ENCODE measurements around the gene NLRP9. TPM values are rescaled to one million over a fixed set of nuclear protein-coding genes. Genes with fewer than 3 reads are reported as not detected.

The NLRP9 gene
- total and polyA plus RNA-seq, 5 donors = not detected

GRCh38 chr19:55693336-55693974 lies 44.7 kb downstream of the NLRP9 start:
- Histone ChIP-seq H3K4me3 (ENCODE audit: low read length) (no peak overlapping the region), H3K27ac (ENCODE audit: low read length) (no peak overlapping the region), H3K27me3 (ENCODE audit: control insufficient read depth, insufficient read depth) (no peaks in the 10 kb centered on the region), H3K4me1 (ENCODE audit: control insufficient read depth, insufficient read depth, low read length) (no peaks in the 10 kb centered on the region), H3K9me3 (ENCODE audit: control insufficient read depth, low read length) (no peaks in the 10 kb centered on the region)
- DNase-seq = peak in 1 of 3 donors; percentile 55
- intact Hi-C loops (cut with DNase I) = no loop called here
- no peak for ATAC-seq
- WGBS = 94% methylated on average over 20 of the region's 20 CpGs

DNA sequence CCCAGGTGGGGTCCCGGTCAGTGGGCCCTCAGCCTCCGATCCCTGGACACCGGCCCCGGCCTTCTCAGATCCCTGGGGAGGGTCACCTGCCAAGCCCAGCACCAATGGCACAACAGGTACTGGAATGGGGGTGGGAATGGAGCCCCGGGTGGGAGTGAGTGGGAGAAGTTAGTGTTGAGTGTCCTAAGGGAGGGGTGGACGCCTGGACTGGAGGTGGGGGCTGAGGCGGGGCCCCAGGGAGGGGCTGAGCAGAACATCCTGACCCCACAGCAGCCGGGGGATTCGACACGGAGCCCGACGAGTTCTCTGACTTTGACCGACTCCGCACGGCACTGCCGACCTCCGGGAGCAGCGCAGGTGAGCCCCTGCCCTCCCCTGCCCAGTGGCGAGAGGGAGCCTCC lies 45.5 kb downstream of the NLRP9 start:
- DNase-seq (no peak), ATAC-seq (no peak)
- WGBS = 92% methylated on average over 19 of the region's 19 CpGs
- H3K4me1 ChIP-seq (ENCODE audit: control insufficient read depth, insufficient read depth, low read length) = no peaks in the 10 kb centered on the region
- H3K4me3 ChIP-seq (ENCODE audit: low read length) = no peak overlapping the region
- no peaks in the 10 kb centered on the region for H3K27me3 ChIP-seq (ENCODE audit: control insufficient read depth, insufficient read depth)
- no peak overlapping the region for H3K27ac ChIP-seq (ENCODE audit: low read length)
- intact Hi-C loops (cut with DNase I) = no loop called here
- no peaks in the 10 kb centered on the region for H3K9me3 ChIP-seq (ENCODE audit: control insufficient read depth, low read length)

GRCh38 chr19:55691561-55692481 lies 46.4 kb downstream of the NLRP9 start:
- H3K27ac ChIP-seq (ENCODE audit: low read length) = no peak overlapping the region
- H3K27me3 ChIP-seq (ENCODE audit: control insufficient read depth, insufficient read depth) = no peaks in the 10 kb centered on the region
- peak in 1 of 3 donors; percentile 60 for DNase-seq
- H3K4me1 ChIP-seq (ENCODE audit: control insufficient read depth, insufficient read depth, low read length) = no peaks in the 10 kb centered on the region
- intact Hi-C loops (cut with DNase I) = no loop called here
- H3K9me3 ChIP-seq (ENCODE audit: control insufficient read depth, low read length) = no peaks in the 10 kb centered on the region
- H3K4me3 ChIP-seq (ENCODE audit: low read length) = no peak overlapping the region
- 93% methylated on average over 31 of the region's 31 CpGs for WGBS
- ATAC-seq = no peak

DNA sequence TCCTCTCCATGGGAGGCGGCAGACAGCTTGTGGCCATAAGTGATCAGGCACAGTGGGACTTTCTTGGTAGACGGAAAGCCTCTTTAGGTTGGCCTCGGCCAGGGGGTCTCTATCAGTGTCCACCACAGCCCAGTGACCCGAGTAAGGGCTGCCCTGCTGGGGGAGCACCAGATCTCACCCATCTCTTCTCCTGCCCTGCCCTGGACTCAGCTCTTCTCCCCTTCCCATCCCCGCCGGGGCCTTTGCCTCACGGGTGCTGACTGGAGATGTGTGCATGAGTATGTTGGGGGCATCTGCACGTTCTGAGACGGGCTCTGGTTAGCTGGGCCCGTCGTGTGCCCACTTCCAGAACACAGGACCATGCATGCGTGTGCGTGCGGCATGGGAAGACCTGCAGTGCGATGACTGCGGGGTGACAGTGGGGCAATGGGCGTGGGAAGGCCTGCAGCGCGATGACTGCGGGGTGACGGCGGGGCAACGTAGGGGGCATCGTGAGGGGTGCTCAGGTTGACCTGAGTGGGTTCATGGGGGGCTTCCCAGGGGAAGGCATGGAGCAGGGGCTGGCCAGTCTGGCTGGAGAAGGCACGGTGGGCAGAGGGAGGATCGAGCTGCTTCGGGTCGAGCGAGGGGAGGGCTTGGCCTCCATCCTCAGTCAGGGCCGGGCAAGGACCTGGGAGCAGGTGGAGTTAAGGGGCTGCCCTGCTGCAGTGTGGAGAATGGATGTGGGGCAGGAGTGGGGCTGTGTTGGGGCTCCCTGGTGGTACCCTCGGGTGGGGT lies 47.2 kb downstream of the NLRP9 start:
- no peak overlapping the region for H3K27ac ChIP-seq (ENCODE audit: low read length)
- H3K4me1 ChIP-seq (ENCODE audit: control insufficient read depth, insufficient read depth, low read length) = no peaks in the 10 kb centered on the region
- no peak for ATAC-seq
- 94% methylated on average over 31 of the region's 31 CpGs for WGBS
- no peaks in the 10 kb centered on the region for H3K9me3 ChIP-seq (ENCODE audit: control insufficient read depth, low read length)
- no peaks in the 10 kb centered on the region for H3K27me3 ChIP-seq (ENCODE audit: control insufficient read depth, insufficient read depth)
- intact Hi-C loops (cut with DNase I) = no loop called here
- H3K4me3 ChIP-seq (ENCODE audit: low read length) = no peak overlapping the region
- DNase-seq = peak in 1 of 3 donors; percentile 45

GRCh38 chr19:55690109-55690768 lies 48.0 kb downstream of the NLRP9 start:
- DNase-seq = peak in 2 of 3 donors; percentile 37 to 51

GRCh38 chr19:55689411-55690108 lies 48.6 kb downstream of the NLRP9 start:
- H3K27me3 ChIP-seq (ENCODE audit: control insufficient read depth, insufficient read depth) = no peaks in the 10 kb centered on the region
- intact Hi-C loops (cut with DNase I) = no loop called here
- H3K27ac ChIP-seq (ENCODE audit: low read length) = no peak overlapping the region
- H3K9me3 ChIP-seq (ENCODE audit: control insufficient read depth, low read length) = no peaks in the 10 kb centered on the region
- H3K4me1 ChIP-seq (ENCODE audit: control insufficient read depth, insufficient read depth, low read length) = no peaks in the 10 kb centered on the region
- DNase-seq (peak in 2 of 3 donors; percentile 49 to 54), ATAC-seq (no peak)
- WGBS = 92% methylated on average over 35 of the region's 35 CpGs
- no peak overlapping the region for H3K4me3 ChIP-seq (ENCODE audit: low read length)

More at GRCh38 chr19:55690109-55690768, 48.0 kb downstream of the NLRP9 start:
- H3K27ac ChIP-seq (ENCODE audit: low read length) = no peak overlapping the region
- no peaks in the 10 kb centered on the region for H3K27me3 ChIP-seq (ENCODE audit: control insufficient read depth, insufficient read depth)
- no peaks in the 10 kb centered on the region for H3K9me3 ChIP-seq (ENCODE audit: control insufficient read depth, low read length)
- no peaks in the 10 kb centered on the region for H3K4me1 ChIP-seq (ENCODE audit: control insufficient read depth, insufficient read depth, low read length)
- no peak for ATAC-seq
- WGBS = 95% methylated on average over 25 of the region's 25 CpGs
- intact Hi-C loops (cut with DNase I) = no loop called here
- H3K4me3 ChIP-seq (ENCODE audit: low read length) = no peak overlapping the region

DNA sequence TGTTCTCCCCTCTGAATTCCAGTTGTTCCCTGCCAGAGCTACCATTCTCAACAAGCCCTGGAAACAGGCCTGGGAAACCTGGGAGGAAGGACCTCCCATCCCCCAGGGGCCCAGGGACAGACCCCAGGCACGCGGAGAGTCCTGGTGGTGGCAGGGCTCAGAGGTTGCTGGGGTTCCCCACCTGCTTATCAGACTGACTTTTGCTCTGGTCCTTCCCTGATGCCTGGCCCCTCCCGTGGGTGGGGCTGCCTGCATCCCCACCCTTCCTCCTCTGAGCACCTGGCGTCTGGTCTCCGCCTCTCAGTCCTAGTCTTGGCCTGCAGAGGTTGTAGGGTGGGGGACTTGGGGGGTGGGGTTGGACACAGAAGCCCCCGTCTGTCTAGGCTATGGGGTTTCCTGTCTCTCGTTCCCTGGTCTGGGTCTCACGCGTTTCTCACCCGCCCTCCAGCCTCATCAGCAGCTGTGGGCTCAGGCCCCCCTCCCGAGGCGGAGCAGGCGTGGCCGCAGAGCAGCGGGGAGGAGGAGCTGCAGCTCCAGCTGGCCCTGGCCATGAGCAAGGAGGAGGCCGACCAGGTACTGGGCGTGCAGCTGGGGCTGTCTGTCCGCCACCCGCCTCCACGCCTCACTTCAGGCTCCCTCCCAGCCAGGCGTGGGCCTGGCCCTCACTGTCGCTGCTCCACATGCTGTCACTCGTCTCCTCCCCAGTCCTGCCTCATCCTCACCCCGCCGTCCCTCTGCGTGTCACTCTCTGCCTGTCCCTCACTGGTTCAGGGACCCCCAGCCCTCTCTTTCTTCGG lies 49.6 kb downstream of the NLRP9 start:
- H3K27ac ChIP-seq (ENCODE audit: low read length) = no peak overlapping the region
- H3K4me3 ChIP-seq (ENCODE audit: low read length) = no peak overlapping the region
- DNase-seq (peak in 2 of 3 donors; percentile 45 to 48), ATAC-seq (no peak)
- intact Hi-C loops (cut with DNase I) = no loop called here
- 70% methylated on average over 27 of the region's 27 CpGs for WGBS
- no peaks in the 10 kb centered on the region for H3K27me3 ChIP-seq (ENCODE audit: control insufficient read depth, insufficient read depth)
- H3K9me3 ChIP-seq (ENCODE audit: control insufficient read depth, low read length) = no peaks in the 10 kb centered on the region
- no peaks in the 10 kb centered on the region for H3K4me1 ChIP-seq (ENCODE audit: control insufficient read depth, insufficient read depth, low read length)

GRCh38 chr19:55687281-55688201 lies 50.7 kb downstream of the NLRP9 start:
- H3K4me1 ChIP-seq (ENCODE audit: control insufficient read depth, insufficient read depth, low read length) = no peaks in the 10 kb centered on the region
- no peaks in the 10 kb centered on the region for H3K9me3 ChIP-seq (ENCODE audit: control insufficient read depth, low read length)
- WGBS = 91% methylated on average over 22 of the region's 22 CpGs
- no peak overlapping the region for H3K27ac ChIP-seq (ENCODE audit: low read length)
- ATAC-seq = peak in 1 of 2 donors; percentile 8
- DNase-seq = peak in 2 of 3 donors; percentile 38 to 52
- no peaks in the 10 kb centered on the region for H3K27me3 ChIP-seq (ENCODE audit: control insufficient read depth, insufficient read depth)
- H3K4me3 ChIP-seq (ENCODE audit: low read length) = no peak overlapping the region
- intact Hi-C loops (cut with DNase I) = no loop called here
